GM21360 (cell line): ENCODE measurements around the gene FAM13A.

Source experiments
- ATAC-seq: cut with Tn5 transposase; IDR thresholded peaks from one replicate; pipeline ENCODE4 v1.9.1; 2021; ENCODE audit warnings: mild to moderate bottlenecking, moderate library complexity; ENCODE audit not compliant: unreplicated experiment

Gene FAM13A

DNA sequence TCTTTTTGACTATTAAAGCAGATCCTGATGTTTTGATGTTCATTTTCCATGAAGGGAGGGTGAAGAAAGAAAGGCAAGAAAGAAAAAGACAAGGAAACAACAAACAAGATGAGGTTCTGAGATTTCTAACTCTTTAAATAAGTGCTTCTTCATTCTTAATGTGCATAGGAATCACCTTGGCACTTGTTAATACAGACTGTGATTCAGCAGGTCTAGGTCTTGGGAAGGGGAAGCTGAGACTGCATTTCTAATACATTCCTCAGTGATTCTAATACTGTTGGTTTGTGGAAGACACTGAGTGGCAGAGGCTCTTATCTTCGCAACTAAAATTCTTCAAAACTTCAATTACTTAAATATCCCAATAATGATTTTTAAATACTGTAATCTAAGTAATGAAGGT lies 264.2 kb downstream of the FAM13A start:
- no peak for ATAC-seq

DNA sequence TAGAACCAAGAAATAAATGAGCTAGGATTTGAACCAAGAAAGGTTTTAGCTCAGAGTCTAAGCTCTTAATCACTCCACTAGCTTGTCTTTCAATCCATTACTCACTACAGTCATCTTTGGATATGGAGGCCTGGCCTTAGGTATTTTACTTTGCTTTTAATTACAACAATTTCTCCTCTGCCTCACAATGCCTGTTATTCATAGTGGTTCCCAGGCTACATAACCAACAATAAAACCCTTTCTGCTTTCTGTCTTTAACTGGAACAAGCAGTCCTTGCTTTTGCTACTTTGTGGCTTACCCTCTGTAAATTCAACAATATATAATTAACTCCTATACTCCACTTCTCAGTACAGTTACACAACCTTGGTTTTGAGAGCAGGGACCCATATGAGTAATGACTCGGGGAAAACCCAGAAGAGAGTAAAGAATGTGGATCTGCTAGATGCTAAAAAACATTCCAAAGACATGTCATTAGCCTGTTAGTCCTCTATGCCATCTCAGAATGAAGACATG lies 264.7 kb downstream of the FAM13A start:
- ATAC-seq: peak; percentile 79

DNA sequence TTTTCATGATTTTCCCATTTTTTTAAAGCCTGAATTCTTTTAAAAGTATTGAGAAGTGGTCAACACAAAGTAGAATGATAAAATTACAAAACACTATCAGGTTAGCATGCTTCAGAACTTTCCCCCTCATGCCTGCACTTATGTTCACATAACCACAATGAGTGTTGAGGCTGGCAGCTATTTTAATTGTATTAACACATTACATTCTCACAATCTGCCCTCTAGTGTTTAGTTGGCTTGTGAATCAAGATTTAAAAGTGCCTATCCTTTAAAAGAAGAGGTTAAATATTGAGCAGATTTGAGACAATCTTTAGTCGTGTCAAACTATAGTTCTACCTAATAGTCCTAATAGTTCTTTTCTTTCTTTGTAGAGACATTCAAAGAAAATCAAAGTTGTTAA lies 265.7 kb downstream of the FAM13A start:
- no peak for ATAC-seq

DNA sequence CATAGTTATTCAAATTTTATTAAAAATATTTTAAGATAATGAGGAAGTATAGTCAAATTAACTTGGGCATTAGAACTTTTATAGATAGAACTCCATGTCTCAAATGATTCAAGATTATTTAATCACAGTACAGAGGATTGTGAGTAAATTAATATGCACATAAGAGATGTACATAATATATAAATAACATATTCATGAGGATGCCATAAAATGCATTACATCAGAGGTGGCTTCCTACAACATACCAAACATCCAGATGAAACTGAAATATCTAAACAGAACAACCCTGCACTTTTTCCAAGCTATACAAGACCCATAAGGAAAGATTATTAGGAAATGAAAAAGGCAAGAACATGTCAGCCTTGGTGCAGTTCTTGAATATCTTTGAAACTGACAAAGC lies 268.1 kb downstream of the FAM13A start:
- ATAC-seq: no peak

DNA sequence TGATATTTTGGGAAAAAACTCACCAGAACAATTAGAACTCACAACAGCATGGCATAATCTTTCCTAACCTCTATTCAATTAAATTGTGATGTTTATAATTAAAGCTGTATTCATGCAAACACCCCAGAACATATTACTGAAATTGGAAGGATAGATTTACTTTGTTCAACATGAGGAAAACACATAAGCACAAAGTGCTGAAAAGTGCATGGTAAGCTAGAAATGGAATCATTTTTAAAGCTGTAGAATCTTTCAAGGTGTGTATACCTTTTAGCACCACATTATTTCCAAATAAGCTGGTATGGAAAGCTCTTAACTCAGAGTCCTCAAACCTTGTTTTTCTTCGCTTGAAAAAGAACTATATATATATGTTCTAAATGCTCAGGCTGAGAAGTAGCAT lies 268.6 kb downstream of the FAM13A start:
- ATAC-seq: no peak

DNA sequence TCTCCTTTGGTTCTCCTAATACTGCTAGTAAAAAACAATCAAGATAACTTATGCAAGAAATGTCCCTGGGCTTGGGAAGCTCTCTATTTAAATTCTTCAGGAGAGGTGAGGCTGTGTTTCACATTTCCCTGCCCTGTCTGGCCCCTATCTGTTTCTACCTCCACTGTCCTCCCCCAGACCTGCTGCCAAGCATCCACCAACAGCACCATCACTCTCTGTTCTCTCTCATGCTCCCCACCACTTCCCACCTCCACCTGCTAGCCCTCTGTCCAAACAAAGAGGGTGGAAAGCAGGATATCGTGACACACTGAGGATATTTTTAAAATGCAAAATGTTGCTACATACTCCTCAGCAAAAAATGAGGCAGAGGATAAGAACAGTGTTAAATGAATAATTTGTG lies 271.0 kb downstream of the FAM13A start:
- ATAC-seq: no peak

DNA sequence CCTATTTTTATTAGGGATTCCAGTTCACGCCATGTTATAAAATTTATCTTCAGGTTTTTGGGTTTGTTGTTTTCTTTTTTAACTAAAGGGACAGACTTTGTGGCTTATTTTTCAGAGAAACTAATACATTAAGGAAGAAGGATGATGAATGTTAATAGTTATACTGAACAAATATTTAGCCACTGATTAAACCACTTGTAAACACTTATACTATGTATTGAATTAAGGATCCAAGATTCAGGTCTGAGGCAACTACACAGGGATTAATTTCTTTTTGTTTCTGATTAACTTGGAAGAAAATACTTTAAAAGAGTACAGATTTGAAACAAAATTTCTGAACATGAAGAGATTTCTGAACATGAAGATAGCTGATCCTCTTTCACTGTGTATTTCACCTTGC lies 276.6 kb downstream of the FAM13A start:
- no peak for ATAC-seq

DNA sequence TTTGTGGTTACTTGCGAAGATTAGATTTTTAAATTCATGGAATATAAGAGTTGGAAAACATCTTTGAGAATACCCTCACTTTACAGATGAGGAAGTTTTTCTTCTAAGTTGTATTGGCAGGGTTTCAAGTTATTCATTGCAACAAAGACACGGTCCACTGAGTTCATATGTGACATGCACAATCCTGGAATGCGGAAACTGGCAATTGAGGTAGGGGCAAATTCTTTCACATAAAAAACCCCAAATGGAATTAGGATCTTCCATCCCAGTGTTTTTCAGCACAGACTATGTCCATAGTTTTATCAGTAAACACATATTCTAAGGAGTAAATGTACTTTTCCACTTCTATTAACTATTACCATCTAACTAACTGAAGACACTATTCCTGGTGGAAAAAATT lies 277.6 kb downstream of the FAM13A start:
- ATAC-seq: no peak

DNA sequence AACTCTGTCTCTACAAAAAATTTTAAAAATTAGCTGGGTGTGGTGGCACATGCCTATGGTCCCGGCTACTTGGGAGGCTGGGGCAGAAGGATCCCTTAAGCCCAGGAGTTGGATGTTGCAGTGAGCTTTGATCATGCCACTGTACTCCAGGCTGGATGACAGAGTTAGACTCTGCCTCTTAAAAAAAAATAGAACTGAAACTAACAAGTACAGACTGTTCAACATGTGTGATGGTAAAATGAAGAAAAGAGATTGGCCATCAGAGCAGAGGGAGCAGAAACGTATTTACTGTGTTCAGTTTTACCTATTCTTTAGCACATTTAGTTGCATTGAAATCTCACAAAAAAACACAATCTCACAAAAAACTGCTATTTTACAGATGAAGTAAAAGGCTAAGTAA lies 281.5 kb downstream of the FAM13A start:
- ATAC-seq: no peak

DNA sequence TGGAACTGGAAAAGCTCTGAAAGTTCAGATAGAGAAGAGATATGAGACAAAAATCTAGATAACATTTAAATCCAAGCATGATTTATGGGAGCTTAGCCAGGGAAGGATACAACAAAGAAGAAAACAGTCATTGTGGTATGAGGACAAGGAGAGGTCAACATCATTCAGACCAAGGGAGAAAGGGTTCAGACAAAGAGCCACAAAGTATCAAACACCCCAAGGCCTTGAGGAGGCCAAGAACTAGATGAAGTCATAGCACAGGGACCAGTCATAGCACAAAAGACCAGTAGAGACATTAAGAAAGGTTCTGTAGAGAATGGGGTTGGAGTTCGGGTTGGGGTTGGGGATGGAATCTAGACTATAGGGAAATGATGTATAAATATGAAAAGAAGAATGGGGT lies 282.0 kb downstream of the FAM13A start:
- ATAC-seq: no peak

DNA sequence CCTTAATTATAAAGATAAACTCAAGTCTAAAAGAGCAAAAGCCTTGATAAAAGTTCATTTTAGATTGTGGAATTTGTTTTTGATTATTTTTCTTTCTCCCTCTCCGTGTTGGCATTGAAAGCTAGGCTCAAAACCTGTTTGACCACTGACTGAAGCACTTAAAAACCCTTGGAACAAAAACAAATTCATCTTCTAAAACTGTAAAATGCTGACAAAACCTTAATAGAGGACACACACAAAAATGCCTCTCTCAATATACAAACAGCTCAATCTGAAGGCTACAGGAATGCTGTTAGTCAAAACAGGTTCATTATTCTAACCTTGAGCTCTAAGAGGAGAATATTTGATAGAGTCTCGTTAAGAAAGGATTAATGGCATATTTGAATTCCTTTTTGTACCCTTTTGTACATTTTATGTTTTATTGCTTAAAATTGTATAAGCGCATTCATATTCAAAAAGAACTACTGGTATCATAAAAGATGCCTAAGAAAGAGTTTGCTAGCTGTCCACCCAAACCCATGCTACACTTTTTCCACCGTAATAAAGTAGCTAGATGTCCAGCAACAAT lies 285.0 kb downstream of the FAM13A start:
- no peak for ATAC-seq

DNA sequence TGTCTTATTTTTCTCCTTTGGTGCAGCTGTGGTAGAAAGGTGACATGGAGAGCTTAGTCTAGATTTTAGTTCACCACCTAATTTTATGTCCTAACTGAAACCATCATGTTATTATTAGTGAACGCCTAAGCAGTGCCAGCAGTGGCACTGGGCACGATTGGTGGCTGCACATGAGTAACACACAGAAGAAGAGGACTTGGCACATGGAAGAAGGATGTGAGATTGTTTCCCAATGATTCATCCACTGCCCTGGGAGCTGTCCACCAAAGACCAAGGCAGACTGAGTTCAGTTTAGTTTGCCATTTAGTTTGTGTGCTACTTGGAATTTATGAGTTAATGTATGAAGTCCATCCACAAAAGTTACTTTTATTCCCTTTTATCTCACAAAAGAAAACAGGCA lies 291.3 kb downstream of the FAM13A start:
- no peak for ATAC-seq

DNA sequence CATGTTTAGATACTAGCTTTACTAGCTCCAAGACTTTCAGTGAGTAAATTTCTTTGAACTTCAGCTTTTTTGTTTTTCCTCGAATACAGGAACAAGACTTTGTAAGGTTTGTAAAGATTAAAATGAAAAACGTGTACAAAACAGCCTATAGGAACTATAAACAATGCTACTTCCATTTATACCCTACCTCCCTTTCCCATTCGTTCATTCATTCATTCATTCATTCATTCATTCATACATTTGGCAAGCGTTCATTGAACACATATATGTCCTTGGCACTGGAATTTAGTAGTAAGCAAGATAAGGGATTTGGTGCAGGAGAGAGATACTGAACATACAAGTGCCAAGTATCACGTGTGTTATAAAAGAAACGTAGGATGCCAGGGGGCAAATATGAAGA lies 293.9 kb downstream of the FAM13A start:
- no peak for ATAC-seq

DNA sequence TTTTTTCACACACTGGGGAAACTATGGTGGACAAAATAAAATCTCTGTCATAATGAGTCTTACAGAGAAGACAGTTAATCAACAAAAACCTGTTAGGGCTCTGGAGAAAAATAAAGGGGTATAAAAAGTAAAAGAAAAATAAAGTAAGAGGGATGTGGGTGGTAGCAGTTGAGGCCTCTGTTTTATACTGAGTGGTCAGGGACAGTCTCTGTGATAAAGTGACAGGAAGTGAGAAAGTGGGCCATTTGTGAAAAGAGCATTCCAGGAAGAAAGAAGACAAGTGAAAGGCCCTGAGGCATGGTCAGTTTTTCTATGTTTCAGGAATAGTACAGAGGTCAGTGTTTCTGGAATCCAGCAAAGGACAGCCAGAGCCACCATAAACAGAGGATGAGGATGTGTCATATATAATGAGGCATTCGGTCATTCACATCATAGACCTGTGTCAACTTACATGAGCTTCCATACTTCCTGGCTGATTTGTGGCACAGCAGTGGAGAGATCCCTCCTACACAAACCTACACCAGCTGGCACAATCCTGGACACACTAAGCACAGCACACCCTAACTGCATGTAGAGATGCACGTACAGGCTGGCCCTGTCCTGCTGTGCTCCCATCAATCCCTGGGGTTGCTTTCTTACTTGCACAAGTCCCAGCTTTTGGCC lies 295.0 kb downstream of the FAM13A start:
- ATAC-seq: no peak

DNA sequence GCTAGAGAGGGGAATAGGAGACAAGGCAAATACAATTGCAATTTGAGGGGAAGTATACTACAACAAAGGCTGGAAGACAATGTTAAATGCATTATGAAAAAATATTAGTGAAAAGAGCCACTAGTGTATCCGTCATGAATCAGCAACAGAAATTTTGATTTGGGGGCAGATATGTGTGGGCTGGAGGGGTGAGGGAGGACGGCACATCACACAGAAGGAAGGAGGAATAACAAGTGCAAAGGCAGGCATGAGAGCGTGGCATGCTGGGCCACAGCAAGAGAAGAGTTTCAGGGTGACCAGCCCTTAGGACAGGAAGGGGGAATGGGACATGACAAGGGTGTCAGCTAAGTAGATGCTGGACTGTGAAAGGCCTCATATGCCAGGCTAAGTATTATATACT lies 295.6 kb downstream of the FAM13A start:
- no peak for ATAC-seq

DNA sequence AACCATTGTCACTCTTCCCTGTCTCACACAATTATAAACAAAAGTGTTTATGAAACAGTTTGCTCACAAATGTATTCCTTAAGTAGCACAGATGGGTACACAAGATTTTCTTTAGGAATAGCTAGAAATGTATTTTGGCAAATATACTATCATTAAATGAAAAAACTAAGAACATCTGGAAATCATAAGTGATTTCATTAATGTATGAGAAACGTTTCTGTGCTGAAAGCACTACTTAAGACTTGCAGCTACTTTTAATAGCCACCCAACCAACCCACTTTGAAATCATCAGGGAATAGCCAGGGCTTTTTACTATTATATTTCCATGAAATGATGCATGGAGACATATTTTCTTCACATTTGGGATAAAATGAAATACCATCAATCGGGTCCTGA lies 297.1 kb downstream of the FAM13A start:
- no peak for ATAC-seq

DNA sequence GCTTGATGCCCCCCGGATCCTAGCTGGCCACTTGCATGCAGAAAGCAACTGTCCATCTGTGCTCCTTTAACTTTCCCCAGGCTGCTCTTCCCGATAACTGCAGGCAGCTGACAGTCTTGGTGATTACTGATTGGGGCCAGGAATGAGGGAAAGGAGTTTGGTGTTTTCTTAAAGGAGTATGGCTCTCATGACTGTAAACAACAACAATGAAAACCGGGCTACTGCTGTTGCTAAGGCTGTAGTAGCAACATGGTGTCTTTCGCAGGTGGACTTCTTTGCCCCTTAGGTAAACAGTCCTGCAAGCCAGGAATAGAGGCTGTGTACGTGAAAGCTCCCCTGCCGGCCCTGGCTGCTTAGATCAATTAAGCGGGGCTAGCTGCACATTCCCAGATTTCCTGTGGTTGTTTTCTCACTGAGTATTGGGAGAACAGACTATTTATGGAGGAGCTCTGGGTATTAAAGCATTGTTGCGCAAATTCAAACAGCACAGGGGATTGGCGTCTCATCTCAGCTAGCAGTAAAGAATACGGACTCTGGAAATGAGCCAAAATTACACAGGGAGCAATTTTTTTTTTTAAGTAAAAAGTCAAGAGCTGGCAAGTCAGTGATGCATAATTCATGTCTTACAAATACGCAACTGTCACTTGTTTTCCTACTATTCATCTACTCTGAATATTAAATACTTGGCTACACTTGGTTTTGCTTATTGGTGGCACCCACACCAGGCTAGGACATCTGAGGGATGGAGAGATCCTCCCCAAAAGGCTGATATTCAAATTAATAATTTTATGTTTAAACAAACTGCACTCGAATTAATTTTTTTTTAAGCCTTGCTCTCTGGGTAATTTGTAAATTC lies 297.7 kb downstream of the FAM13A start:
- no peak for ATAC-seq

DNA sequence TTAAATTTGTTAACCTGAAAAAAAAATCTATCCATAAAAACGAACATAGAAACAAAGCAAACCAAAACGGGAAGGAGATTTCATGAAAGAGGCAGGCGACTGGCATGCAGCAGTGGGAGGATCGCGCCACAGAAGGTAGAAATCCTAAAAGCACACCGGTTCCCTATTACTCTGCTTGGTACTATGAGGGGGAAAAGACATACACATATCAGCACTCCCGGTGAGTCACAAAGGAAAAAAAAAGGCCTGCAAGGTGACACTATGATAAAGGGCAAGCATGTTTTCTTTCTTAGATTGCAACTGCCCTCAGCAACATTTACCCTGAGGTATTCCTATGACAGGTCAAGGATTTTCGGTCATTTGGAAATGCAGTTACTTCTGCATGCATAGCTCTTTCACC lies 298.7 kb downstream of the FAM13A start:
- ATAC-seq: no peak

DNA sequence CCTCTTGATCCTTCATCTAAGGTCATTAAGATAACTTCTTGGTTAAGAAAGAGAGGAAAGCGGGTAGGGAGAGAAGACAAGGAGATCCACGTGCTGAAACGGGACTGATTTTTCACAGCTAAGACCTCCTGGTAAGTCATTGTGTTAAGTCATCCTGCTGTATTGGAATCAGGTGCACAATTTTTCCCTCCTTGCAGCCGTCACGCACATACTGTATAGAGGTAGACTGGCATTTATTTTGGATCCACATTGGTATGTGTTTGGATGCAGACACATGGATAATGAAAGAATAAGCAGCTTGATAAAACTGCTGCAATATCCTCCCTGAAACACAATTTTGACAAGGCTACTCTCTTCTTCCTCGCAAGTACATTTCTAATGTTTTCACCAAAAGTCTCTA lies 299.2 kb downstream of the FAM13A start:
- no peak for ATAC-seq

DNA sequence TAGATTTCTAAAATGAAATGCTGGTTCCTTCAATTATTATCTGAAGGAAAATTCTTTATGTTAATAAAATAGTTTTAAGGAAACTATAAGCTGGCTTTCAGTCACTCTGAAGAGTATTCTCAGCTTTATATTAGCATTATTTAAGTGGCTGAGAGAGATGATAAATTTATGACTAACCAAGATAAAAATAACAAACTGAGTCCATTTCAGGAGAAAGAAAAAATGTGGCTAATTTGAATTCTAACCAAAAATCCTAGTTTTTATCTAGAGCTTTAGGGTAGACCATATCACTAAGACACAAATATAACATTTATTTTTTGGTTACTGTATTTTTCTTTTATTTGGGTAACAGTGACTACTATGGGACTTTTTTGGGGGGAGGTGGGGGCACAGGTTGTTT lies 299.9 kb downstream of the FAM13A start:
- ATAC-seq: no peak

DNA sequence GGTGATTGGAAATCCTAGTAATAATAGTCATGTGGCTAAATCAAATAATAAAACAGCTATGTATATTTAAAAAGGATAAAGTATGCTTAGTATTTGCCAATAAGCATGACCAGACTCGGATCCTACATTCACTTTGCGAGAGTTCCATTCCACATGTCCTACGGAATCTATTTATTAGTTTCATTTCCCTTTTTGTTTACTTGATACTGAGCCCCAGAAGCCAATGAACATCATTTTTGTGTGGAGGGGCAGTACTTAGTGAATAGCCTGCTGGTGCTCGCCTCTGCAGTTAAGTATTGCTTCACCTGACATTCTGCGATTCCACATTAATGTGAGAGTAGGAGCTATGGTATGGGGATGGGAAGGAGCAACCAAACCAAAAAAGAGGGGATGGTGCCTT lies 300.8 kb downstream of the FAM13A start:
- ATAC-seq: no peak

DNA sequence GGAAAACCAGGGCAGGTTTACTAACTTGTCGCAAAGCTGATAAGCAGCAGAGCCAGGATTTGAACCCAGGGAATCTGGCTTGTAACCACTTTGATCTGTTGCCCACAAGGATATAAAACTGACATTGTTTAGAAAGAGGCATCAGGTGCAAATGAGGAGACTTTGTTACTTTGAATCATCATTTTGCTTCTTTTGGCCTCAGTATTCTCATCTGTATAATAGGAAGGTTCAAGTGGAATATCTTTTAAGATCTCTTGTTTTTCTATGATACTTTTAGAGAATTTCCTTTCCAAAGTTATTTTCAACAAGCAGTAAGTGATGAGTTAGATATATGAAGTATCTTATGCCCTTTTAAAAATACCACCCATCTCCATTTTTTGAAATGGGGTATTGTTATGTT lies 301.5 kb downstream of the FAM13A start:
- no peak for ATAC-seq
